Ishikawa (cell line): ENCODE results near the gene RHBDF2.

Source experiments
- EGR1 ChIP-seq: IDR thresholded peaks from 2 replicates; pipeline ENCODE4 v1.6.1; 2012
- MAX ChIP-seq: IDR thresholded peaks from 2 replicates; pipeline ENCODE4 v1.6.1; 2012
- NFIC ChIP-seq: IDR thresholded peaks from 2 replicates; pipeline ENCODE4 v1.6.1; 2012
- RAD21 ChIP-seq: IDR thresholded peaks from 2 replicates; pipeline ENCODE4 v1.6.1; 2012; ENCODE audit warnings: low read depth
- REST ChIP-seq: IDR thresholded peaks from 2 replicates; pipeline ENCODE4 v1.6.1; 2012; ENCODE audit warnings: low read depth, mild to moderate bottlenecking
- TAF1 ChIP-seq: IDR thresholded peaks from 2 replicates; pipeline ENCODE4 v1.6.1; 2012; ENCODE audit warnings: low read depth, mild to moderate bottlenecking
- YY1 ChIP-seq: IDR thresholded peaks from 2 replicates; pipeline ENCODE4 v1.6.1; 2012; ENCODE audit warnings: low read depth
- ZBTB7A ChIP-seq: IDR thresholded peaks from 2 replicates; pipeline ENCODE4 v1.6.1; 2012; ENCODE audit warnings: low read depth
- TF ChIP-seq, protein P1 (sequence below): IDR thresholded peaks from 2 replicates; pipeline ENCODE4 v1.6.1; 2012

DNA sequence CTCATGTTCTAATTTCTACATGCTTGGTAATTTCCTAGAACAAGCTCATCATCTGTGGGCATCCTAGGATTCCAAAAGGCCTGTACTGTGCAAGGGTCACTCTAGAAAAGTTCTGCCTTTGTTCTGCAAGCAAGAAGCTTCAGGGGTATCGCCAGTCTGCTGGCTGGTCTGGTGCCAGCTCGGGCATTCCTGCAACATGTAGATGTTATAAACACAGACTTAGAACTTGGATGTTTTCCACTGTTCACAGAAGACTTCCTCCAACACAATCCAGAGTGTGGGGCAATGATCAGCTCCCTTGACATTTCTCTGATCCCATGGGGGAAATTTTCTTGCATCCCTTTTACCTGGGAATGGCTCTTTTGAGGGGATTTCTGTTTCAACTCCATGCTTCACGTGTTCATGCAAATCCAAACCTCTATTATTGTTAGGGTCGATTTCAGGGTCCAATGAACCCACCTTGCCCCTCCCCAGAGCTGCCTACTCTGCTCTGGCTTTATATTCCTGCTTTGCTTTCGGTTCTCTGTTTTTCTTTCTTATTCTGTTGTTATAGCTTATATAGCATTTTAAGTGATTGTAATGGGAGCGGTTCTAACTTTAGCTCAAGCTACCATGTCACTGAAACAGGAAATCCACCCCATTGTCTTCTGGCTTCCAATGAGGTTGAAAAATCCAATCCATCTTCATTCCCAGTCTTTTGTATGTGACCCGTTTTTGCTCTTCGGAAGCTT, 73.6 kb downstream of the RHBDF2 start:
- TF ChIP-seq EGR1 (no peak), TAF1 (no peak), ZBTB7A (no peak), YY1 (no peak), NFIC (no peak), MAX (no peak), REST (no peak), RAD21 (no peak)
- TF ChIP-seq, protein P1, sequence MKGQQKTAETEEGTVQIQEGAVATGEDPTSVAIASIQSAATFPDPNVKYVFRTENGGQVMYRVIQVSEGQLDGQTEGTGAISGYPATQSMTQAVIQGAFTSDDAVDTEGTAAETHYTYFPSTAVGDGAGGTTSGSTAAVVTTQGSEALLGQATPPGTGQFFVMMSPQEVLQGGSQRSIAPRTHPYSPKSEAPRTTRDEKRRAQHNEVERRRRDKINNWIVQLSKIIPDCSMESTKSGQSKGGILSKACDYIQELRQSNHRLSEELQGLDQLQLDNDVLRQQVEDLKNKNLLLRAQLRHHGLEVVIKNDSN: no peak
